Cardiac muscle cell (in vitro differentiated cells and primary cell): Measurements from ENCODE around the gene TRIM66. TPM values are rescaled to one million over a fixed set of nuclear protein-coding genes. Genes with fewer than 3 reads are reported as not detected.

Source experiments
- DNase-seq, 2 donors: peaks; one replicate each; pipeline versions ENCODE4 v3.0.0 to v3.0.0-alpha.2; 2010 to 2017; ENCODE audit warnings: low read depth in 1 of 2, low spot score in 1 of 2
- H3K27ac ChIP-seq: fragments of 200-600 bp; sonication (generic); 2 replicates; pipeline ENCODE4 v1.5.1; 2016
- H3K27me3 ChIP-seq: fragments of 200-600 bp; sonication (generic); 2 replicates; pipeline ENCODE4 v1.6.0; 2016; ENCODE audit warnings: control low read depth
- H3K36me3 ChIP-seq: fragments of 200-600 bp; sonication (generic); 2 replicates; pipeline ENCODE4 v1.5.1; 2016; ENCODE audit warnings: control low read depth
- H3K4me1 ChIP-seq: fragments of 200-600 bp; sonication (generic); 2 replicates; pipeline ENCODE4 v1.8.1; 2017; ENCODE audit warnings: low read depth, mild to moderate bottlenecking, mixed run types
- H3K4me3 ChIP-seq: fragments of 200-600 bp; sonication (generic); 2 replicates; pipeline ENCODE4 v1.5.1; 2016; ENCODE audit warnings: mild to moderate bottlenecking
- H3K9me3 ChIP-seq: fragments of 200-600 bp; sonication (generic); 2 replicates; pipeline ENCODE4 v1.5.1; 2017; ENCODE audit warnings: low read depth, mild to moderate bottlenecking, control low read depth
- CTCF ChIP-seq: IDR thresholded peaks from 2 replicates; pipeline ENCODE4 v1.5.1; 2012; ENCODE audit warnings: low read depth, mild to moderate bottlenecking, low read length
- polyA plus RNA-seq: library from polyadenylated mRNA; unstranded; fragments of >200 nt; fragmentation: Nextera tagmentation; extraction: Ambion mirVana; gene quantifications from 2 replicates; pipeline ENCODE4 v1.2.1, GENCODE V29; 2016
- total RNA-seq: library from RNA; depleted of rRNA; stranded (reverse); fragments of >200 nt; gene quantifications from 2 replicates; pipeline ENCODE4 v1.2.3, GENCODE V29; 2016

The TRIM66 gene
- total RNA-seq (3.2 and 10.9 TPM in 2 replicates), polyA plus RNA-seq (3.5 and 3.9 TPM in 2 replicates)

GRCh38 chr11:8682303-8683114, at the start of gene TRIM66, which contains the start of gene RPL27A:
TRIM66 (minus strand) TSS chr11:8682665; CDS start chr11:8672274, 10,391 bp downstream.
RPL27A (plus strand) TSS chr11:8682792; CDS start chr11:8682814, 22 bp downstream.
- peaks cover 27% of the 10 kb centered on the region for H3K36me3 ChIP-seq
- H3K27me3 ChIP-seq: no peaks in the 10 kb centered on the region
- H3K27ac ChIP-seq: peak within 1 kb of the TSS; percentile 98
- H3K4me3 ChIP-seq: peak within 1 kb of the TSS; percentile 97
- H3K4me1 ChIP-seq: no peaks in the 10 kb centered on the region
- no peak for TF ChIP-seq CTCF
- H3K9me3 ChIP-seq: no peaks in the 10 kb centered on the region
- peak; percentile 97 for DNase-seq

- Histone ChIP-seq H3K4me1 (peaks cover 14% of the 10 kb centered on the region), H3K27ac (no peak overlapping the region), H3K36me3 (peaks cover 4% of the 10 kb centered on the region), H3K9me3 (no peaks in the 10 kb centered on the region), H3K4me3 (no peak overlapping the region), H3K27me3 (no peaks in the 10 kb centered on the region)
- TF ChIP-seq CTCF: no peak
- DNase-seq: no peak
Observed at GRCh38 chr11:8731647-8732323, 49.3 kb upstream of the TRIM66 start.

GRCh38 chr11:8730697-8731020, 48.2 kb upstream of the TRIM66 start:
- Histone ChIP-seq H3K36me3 (peaks cover 7% of the 10 kb centered on the region), H3K27me3 (no peaks in the 10 kb centered on the region), H3K27ac (no peak overlapping the region), H3K9me3 (no peaks in the 10 kb centered on the region), H3K4me1 (peaks cover 14% of the 10 kb centered on the region), H3K4me3 (no peak overlapping the region)
- TF ChIP-seq CTCF: no peak
- DNase-seq: no peak

GRCh38 chr11:8729837-8730696, 47.6 kb upstream of the TRIM66 start:
- TF ChIP-seq CTCF: peak; percentile 6
- Histone ChIP-seq H3K36me3 (peaks cover 9% of the 10 kb centered on the region), H3K4me3 (no peak overlapping the region), H3K4me1 (peaks cover 14% of the 10 kb centered on the region), H3K27ac (no peak overlapping the region), H3K27me3 (no peaks in the 10 kb centered on the region), H3K9me3 (no peaks in the 10 kb centered on the region)
- no peak for DNase-seq

GRCh38 chr11:8729067-8729466, 46.6 kb upstream of the TRIM66 start:
- H3K9me3 ChIP-seq: no peaks in the 10 kb centered on the region
- H3K27ac ChIP-seq: no peak overlapping the region
- no peak overlapping the region for H3K4me3 ChIP-seq
- no peak for TF ChIP-seq CTCF
- no peaks in the 10 kb centered on the region for H3K27me3 ChIP-seq
- peaks cover 13% of the 10 kb centered on the region for H3K4me1 ChIP-seq
- no peak for DNase-seq
- peaks cover 9% of the 10 kb centered on the region for H3K36me3 ChIP-seq
